ENCODE results near the gene DLGAP1. TPM values are rescaled to one million over a fixed set of nuclear protein-coding genes. Genes with fewer than 3 reads are reported as not detected.

DLGAP1 gene
- total RNA-seq, 1 donor from 2014 or later = 7.2 TPM

DNA sequence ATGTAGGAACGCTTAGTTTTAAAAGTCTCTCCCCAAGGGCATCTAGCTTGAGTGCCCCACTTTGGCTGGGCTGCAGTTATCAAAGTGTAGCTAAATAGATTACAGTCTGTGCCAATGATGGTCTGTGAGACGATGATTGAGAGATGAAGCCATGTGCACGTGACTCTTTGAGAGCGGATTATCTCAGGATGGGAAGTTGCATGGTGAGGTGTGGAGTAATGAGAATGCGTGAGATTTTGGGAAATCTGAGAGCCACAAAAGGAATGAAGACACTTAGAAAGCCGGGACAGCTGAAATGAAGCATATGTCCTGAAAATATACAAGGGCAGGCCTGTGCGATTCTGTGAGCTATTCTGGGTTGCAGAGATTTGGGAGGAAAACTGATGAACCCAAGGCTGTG is 635.1 kb downstream of the DLGAP1 start:
- DNase-seq (ENCODE audit: low read depth) = no peak

DNA sequence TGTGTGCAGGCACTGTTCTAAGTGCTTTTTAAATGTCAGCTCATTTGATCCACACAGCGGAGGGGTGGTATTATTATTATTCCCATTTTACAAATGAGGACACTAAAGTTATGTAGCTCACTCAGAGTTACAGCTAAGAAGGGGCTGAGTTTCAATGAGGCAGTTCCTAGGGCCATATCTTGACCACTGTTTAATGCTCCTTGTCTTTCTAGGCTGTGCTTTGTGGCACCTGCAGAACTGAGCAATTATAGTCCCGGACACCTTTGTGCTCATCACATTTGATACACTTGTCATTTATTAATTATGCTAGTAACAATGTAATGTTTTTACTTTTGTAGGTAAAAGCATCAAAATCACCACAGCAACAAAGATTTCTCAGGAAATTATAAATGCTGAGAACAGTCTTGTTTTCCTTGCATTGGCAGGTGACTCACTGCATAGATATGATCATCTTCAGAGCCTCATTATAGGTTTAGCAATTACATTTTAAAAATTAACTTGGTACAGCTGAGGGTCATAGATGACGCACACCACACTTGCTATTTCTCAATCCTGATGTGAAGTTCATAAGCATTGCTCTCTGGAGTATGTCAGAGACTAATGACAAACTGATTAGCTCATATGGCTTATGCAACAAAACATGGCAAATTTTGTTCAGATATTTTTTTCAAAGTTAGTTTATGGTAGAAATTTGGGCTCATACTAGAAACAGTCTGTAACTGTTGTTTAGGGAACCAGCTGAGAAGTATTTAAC is 638.3 kb downstream of the DLGAP1 start:
- DNase-seq (ENCODE audit: low read depth) = peak; percentile 100

DNA sequence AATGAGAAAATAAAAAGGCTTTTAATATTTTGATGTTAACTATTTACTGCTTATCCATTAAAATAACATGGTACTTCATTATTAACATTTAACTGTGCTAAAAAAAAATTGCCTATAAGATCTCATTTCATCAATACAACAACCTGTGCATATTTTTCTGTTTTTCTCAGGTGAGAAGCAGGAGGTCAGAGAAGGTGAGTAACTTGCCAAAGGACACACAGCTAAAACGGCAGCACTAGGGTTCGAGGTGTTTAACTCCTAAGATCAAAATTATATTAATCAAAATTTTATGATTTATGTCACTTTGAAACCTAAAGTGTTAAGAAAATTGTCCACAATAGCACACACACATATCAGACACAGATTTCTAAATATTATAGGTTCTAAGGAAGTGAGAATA is 639.1 kb downstream of the DLGAP1 start:
- DNase-seq (ENCODE audit: low read depth) = no peak

DNA sequence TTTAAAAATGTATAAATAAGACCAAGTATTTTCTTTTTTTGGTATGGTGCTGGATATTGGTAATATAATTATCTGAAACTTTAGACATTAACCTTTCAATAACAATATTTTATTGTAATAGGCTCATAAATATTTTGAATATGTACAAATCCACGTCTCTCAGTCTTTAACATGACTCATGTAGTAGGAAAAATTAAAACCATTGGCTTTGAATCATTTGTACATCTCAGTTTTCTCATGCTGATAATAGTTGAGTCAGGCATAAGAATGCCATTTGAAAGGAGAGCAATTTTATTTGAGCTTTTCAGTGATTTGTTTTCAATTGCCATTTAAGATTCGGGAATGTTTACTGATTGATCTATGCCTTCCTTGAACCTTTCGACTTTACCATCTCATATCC is 640.3 kb downstream of the DLGAP1 start:
- peak; percentile 33 for DNase-seq (ENCODE audit: low read depth)

DNA sequence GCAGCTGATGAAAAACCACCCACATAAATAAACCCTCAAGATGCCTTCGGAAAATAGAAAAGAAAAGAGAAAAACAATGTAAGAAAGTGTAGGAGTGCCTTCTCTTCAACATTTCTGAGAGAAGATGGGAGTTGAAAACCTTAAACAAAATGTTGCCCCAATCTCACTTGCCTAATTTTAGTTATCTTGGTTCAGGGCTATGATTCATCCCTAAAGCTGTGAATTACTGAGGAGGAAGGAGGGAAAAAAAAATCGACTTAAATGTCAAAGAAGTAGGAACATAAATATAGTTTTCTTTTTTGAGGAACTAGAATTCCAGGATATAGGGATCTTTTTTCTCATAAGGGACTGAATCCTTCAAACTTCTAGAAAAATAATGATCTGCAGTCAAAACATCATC is 644.8 kb downstream of the DLGAP1 start:
- no peak for DNase-seq (ENCODE audit: low read depth)

DNA sequence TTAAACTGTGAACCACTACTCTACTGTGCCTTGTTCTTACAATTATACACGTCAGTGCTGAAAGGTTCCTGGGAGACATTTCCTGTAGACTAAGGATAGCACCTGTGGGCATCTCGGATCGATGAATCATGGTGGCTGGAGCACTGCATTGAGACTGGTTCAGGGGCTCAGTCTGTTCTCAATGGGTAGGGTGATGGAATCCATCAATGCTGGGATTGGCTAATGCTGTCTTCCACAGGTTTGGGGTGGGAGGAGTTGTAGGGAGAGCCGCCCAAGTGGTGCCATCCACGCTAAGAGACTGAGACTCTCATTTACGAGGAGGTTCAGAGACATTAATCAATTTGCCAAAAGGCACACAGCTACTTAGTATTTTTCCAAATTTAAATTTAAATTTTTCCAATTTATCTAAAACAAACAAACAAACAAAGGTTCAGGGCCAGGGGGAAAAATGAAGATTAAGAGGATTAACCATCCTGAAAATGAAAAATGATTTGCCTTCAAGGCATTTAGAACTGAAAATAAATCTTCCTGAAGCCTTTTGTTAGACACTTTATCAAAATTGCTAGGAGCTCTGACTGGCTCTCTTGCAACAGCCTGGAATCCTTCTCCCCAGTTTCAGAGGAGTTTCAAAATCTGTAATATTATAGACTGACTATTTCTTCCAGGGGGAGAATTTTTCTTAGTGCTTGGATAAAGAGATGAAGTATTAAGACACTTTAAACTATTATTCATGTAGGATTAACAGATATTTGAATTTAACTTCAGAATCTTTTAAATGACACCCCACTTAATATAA is 645.9 kb downstream of the DLGAP1 start:
- DNase-seq (ENCODE audit: low read depth) = no peak

DNA sequence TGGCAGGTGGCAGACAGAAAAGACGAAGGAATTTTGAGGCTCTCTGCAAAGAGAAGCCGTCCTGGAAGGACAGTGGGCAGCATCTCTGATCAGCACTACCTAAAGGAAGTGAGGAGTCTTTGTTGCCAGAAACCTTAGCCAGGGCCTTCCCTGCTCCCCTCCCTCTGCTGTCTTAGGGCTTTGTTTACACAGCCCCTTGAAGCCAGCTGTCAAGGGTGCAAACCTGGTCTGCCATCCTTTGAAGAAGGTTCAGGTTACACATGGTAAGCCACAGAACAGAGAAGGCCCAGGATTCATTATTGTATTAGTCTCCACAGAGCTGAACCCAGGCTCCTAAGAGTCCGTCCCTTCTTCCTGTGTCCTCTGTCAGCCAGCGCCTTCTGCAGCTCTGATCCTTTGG is 648.5 kb downstream of the DLGAP1 start:
- no peak for DNase-seq (ENCODE audit: low read depth)

DNA sequence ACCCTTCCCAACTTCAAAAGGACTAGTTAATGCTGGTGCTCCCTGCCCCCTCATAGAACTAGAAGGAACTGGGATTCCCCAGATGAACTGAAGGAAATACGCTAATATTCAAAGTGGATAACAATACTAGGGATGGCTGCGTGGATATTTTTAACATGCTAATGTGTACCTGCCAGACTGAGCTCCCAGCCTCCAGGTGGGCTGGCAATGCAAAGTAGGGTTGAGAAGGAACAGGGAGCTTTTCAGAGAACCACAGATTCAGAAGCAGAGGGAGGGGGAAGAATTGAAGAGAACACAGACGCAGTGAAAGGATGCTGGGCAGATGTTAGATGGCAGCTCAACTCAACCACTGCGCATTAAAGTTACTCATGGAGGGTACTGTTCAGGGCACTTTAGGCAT is 650.8 kb downstream of the DLGAP1 start:
- no peak for DNase-seq (ENCODE audit: low read depth)

DNA sequence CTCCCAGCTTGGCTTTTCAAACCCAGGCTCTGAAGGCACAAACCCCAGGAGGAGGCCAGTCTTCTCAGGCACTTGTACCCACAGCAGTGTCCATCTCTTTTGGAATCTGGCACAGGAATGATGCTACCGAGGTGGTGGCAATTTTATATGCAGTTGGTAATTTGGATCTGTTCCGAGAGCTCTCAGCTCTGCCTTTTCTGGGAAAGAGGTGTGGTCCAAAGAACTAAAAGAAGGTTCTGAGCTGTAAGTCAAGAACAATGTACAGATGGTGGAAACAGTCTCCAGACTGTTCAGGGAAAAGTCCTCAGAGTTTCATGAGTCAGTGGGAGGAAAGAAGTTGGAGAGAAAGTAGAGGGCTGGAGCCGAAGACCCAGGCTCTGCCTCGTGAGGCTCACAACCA is 651.8 kb downstream of the DLGAP1 start:
- DNase-seq (ENCODE audit: low read depth) = no peak

DNA sequence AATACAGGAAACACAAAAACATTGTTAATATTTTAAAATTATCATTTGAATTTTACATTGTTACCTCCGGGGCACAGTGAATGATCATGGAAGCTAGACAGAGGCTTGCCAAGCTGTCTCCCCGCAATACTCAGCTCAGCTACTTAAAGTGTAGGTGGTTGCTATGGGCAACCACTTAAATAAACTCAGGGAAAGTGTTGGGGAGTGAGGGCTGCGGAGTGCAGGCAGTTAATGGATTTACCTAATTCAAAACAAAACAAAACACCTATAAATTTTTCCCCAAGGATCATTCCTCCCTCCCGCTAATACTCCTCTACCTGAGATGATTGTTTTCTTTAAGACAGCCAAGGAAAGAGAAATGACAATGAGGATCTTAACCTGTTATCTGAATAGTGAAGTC is 655.6 kb downstream of the DLGAP1 start:
- DNase-seq (ENCODE audit: low read depth) = peak; percentile 79

DNA sequence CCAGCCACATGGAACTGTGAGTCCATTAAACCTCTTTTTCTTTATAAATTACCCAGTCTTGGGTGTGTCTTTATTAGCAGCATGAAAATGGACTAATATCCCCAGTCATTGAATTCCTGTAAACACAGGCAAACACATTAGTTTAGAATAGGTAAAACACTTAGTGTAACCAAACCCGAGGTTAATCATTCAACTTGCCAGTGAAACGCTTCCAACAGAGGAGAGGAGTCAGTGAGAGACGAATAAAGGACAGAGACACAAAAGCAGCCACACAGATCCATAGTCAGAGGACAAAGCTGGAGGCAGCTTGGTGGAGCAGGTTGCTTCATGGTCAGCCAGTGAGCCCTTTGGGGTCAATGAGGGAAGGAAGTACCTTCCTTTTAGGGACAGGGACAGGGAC is 657.1 kb downstream of the DLGAP1 start:
- peak; percentile 89 for DNase-seq (ENCODE audit: low read depth)

DNA sequence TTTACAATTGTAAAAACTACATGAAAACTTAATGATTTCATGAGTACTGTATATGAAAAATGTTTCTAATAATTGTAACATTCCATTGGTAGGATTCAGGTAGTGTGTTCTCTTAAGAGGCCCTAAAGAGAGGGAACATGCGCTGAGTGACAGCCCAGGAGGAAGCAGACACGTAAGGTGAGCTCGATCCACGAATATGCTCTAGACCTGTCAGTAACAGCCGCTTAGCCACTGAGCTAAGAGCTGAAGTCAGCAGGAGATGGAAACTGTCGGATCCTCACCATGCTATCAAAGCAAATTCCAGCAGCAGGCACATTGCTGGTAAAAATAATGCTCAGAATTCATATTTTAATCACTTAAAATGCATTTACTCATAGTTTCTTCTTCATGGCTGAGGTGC is 658.7 kb downstream of the DLGAP1 start:
- DNase-seq (ENCODE audit: low read depth) = no peak

DNA sequence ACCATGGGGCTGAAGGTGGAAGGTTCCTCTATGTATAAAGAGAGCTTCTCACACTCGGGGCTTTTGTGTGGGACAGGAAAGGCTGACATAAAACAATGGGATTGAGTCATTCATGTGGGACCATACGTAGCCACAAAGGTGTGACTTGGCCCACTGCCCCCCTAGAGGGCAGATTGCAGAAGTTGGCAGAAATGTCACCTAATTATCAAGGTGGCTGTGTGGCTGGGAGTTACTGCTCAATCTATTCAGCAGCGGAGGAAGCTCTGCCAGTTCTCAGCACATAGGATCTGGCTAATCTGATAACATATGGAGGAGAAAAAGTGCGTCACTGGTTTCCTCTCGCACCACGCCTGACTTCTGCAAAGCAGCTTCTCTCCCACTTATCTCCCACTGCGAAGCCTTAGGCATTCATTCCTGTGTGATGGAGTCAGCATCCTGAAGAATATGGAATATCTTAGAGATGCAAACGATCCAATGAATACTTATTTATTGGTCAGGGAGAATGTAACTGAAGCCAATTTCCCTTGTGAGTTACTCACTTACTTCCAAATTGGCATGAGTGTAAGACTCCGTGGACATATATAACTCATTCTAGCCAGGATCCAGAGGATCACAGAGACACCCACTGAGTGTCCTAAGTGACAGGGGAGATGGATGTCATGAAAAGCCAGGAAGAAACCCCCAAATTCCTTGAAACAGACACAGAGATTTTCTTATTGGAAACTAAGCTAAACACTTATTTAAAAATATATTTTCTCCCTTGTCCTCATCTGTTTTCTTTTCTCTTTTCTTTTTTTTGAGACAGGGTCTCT is 660.4 kb downstream of the DLGAP1 start:
- DNase-seq (ENCODE audit: low read depth) = peak; percentile 73

DNA sequence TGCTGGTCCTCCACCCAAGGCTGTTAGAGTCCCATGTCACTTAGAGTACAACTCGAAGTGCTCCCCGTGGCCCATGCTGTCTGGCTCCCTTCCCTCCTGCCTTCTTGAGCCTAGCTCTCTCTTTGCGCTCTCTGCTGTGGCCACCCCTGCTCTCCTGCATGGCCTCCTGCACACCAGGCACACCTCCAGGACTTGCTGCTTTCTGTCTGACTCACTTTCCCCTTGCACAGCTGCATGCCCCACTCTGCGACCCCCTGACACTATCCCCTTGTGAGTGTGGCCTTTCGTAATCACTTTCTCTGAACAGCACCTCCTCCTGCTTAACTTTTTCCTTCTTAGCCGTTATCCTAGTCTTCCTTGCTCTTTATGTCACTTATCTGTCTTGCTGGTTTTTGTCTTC is 661.6 kb downstream of the DLGAP1 start:
- DNase-seq (ENCODE audit: low read depth) = peak; percentile 45

DNA sequence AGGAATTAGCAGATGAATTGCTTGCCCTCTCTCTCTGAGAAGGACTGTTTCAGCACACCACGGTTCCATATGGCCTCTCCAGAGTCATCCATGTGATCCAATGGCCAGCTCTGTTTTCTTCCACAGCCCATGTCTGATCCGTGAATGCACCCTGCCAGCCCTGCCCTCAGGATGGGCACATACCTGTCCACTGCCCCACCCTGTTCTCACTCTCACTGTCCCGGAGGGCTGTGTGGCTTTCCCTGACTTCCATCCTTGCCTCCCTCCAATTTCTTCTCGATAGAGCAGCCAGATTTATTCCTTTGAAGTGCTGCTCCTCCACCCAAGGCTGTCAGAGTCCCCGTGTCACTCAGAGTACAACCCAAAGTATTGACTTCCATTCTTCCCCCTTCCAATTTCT is 662.0 kb downstream of the DLGAP1 start:
- no peak for DNase-seq (ENCODE audit: low read depth)

DNA sequence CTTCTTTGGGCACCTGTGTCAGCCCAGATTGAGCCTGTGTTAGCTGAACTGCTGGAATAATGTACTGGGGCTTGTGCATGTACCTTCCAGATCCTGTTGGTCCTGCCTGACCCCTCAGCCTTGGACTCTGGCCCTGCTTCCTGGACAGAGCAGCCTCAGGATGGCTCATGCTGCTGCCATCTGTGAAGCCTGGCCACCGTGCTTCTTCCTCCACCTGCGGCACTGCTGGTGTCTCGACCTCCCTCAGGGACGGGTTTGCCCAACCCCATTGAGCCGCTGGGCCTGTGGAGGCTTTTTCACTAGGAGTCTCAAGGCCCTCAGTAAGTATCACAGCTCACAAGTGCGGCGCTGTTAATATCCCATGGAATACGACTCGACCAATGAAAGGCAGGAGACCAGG is 662.4 kb downstream of the DLGAP1 start:
- no peak for DNase-seq (ENCODE audit: low read depth)

DNA sequence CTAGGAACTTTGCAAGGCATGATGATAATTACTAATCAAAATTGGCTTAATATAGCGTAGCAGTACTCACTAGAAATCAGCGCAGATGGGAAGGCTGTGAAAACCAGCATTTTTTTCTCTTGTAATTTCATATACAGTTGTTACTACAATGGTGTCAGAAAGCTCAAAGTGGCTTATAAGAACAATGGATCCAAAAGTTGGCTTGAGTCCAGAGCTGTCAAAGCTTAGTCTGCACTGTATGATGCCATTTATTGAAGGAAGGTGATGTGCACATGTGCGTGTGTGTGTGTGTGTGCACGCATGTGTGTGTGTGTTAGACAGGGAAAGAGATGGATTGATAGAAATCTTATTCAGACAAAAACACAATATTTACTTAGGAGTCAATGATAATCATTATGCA is 663.9 kb downstream of the DLGAP1 start:
- no peak for DNase-seq (ENCODE audit: low read depth)

DNA sequence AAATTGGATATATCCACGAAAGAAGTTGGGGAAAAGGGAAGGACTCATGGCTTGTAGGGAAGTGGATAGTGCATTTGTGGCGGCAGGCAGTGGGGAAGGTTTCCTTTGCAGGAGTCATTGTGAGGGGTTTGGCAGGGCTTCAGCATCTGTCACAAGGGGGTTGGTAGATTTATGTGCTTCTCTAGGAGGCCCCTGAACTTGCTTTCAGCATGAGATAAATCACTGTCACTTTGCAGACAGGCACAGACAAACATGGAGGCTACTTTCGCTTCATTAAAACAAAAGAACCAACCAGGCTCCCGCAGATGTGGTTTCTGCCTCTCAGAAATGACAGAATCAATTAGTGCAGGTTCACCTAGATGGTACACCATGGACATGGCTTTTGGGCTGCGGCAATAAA is 664.4 kb downstream of the DLGAP1 start:
- DNase-seq (ENCODE audit: low read depth) = peak; percentile 78

DNA sequence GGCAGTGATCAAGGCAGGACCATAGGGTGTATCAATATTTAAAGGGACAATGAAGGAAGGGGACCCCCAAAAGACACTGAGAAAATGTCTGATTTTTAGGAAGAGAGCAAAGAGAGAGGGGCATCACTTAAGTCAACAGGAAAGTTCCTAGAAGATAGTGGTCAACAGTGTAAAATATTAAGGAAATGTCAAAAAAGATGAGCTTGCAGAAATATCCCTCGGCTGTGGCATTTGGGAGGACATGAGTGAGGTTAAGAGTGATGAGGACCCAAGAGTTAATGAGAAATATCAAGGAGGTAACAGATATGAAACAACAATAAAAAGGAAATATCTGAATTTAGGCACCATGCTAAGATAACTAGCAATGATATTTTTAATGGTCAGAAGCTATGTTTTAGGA is 665.6 kb downstream of the DLGAP1 start:
- DNase-seq (ENCODE audit: low read depth) = no peak

DNA sequence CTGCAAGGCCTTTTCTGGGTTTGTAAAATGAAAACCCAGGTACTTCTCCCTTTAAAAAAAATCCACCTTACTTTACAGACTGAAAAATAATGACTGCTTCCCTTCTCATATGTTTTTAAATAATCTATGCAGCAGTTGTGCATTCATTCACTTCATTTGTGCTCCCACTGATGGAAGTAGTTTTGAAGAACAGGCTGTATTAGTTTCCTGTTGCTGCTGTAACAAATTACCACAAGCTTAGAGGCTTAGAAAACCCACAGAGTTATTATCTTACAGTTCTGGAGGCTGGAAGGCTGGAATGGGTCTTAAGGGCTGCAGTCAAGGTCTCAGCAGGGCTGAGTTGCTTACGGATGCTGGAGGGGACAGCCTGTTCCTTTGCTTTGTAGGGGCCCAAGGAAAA is 670.2 kb downstream of the DLGAP1 start:
- DNase-seq (ENCODE audit: low read depth) = no peak

DNA sequence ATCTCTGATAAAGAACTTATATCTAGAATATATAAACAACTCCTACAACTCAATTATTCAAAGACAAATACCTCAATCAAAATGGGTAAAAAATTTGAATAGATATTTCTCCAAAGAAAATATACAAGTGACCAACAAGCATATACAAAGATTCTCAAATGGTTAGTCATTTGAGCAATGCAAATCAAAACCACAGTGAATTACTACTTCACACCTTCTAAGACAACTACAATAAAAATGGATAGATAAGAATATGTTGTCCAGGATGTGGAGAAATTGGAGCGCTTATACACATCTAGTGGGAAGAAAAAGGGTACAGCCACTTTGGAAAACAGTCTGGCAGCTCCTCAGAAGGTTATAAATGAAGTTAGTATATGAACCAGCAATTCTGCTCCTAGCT is 672.2 kb downstream of the DLGAP1 start:
- no peak for DNase-seq (ENCODE audit: low read depth)

DNA sequence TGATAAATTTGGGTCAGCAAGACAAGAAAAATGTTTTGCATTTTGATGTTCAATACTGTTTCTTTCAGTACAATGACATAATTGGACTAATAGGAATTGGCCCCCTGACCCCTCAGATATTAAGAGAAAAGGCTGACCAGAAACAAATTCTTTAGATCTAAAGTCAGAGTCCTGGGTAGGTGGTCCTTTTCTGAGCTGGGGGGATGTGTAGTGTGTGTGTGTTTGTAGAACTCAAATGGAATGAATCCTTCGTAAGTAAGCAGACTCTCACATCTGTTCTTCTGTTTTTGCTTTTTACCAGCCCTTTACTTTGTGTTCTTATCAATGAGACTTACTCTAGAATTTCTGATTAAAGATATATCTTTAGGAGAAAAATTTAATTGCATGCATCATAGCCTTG is 677.4 kb downstream of the DLGAP1 start:
- no peak for DNase-seq (ENCODE audit: low read depth)

DNA sequence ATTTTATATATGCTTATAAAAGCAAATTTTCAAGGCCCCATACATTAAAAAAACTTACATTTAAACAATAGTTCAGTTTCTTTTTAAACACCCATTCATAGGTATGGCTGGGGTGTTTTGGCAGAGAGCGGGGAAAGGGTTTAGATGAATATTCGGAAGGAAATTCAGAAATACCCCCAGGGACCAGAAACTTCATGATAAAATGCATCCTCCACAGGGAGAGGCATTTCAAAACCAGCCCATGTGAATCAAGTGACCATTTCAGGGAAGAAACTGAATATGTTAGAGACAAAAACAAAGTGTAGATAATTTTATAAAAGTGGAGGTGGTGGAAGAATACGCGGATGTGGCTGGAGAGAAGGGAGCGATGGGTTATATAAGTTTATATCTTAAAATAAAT is 678.0 kb downstream of the DLGAP1 start:
- no peak for DNase-seq (ENCODE audit: low read depth)

All from renal cortical epithelial cell (primary cell).